A673 (cell line): ENCODE results near the gene YOD1. TPM values are rescaled to one million over a fixed set of nuclear protein-coding genes. Genes with fewer than 3 reads are reported as not detected.

Source experiments
- BruUV-seq: library from RNA; stranded (reverse); fragments of 400-500 nt; replicated peaks from 2 replicates; lab custom pipeline; 2021; lab: Mats Ljungman, UMichigan
- CTCF ChIA-PET: fragments of 300-600 bp; sonication (Branson Sonifier 250); formaldehyde crosslinking; loops from one replicate; lab custom pipeline; 2022; ENCODE audit warnings: antibody characterized with exemption; lab: Charles Lee
- POLR2A ChIA-PET: fragments of 300-600 bp; sonication (Branson Sonifier 250); formaldehyde crosslinking; loops from one replicate; lab custom pipeline; 2022; ENCODE audit warnings: antibody characterized with exemption; ENCODE audit not compliant: low non-redundant PET; lab: Charles Lee
- DNase-seq: peaks from one replicate; pipeline ENCODE4 v3.0.0-alpha.2; 2015; ENCODE audit warnings: low spot score
- H3K27ac ChIP-seq: fragments of 200-600 bp; sonication (generic); 2 replicates; pipeline ENCODE4 v1.5.1; 2016; ENCODE audit warnings: mixed run types, low read depth, mild to moderate bottlenecking, mixed read lengths, antibody characterized with exemption, low read length; ENCODE audit not compliant: poor library complexity, severe bottlenecking
- H3K27me3 ChIP-seq: fragments of 200-600 bp; sonication (generic); replicated peaks from 2 replicates; pipeline ENCODE4 v1.6.1; 2017; ENCODE audit warnings: mixed run types, low read depth, mild to moderate bottlenecking, mixed read lengths, antibody characterized with exemption, low read length; ENCODE audit not compliant: insufficient read depth, poor library complexity
- H3K36me3 ChIP-seq: fragments of 200-600 bp; sonication (generic); 2 replicates; pipeline ENCODE4 v1.6.1; 2016; ENCODE audit warnings: mixed run types, mild to moderate bottlenecking, mixed read lengths, antibody characterized with exemption, low read length; ENCODE audit not compliant: insufficient read depth, poor library complexity, severe bottlenecking
- H3K4me1 ChIP-seq: fragments of 200-600 bp; sonication (generic); 2 replicates; pipeline ENCODE4 v1.6.1; 2017; ENCODE audit warnings: mixed run types, mild to moderate bottlenecking, mixed read lengths, antibody characterized with exemption, low read length; ENCODE audit not compliant: insufficient read depth, poor library complexity, severe bottlenecking
- H3K4me3 ChIP-seq: fragments of 200-600 bp; sonication (generic); 2 replicates; pipeline ENCODE4 v1.5.1; 2016; ENCODE audit warnings: low read depth, mixed run types, mild to moderate bottlenecking, mixed read lengths, low read length; ENCODE audit not compliant: poor library complexity, severe bottlenecking
- H3K9me3 ChIP-seq: fragments of 200-600 bp; sonication (generic); 2 replicates; pipeline ENCODE4 v1.6.1; 2016; ENCODE audit warnings: mixed run types, low read depth, mild to moderate bottlenecking, mixed read lengths, antibody characterized with exemption, low read length; ENCODE audit not compliant: poor library complexity, severe bottlenecking
- CTCF ChIP-seq: fragments of 300-800, 200-600 bp; sonication (generic); conservative IDR thresholded peaks from 2 replicates; pipeline ENCODE4 v1.5.1; 2017; ENCODE audit warnings: low read depth, mild to moderate bottlenecking, antibody characterized with exemption, low read length, moderate library complexity, mixed read lengths
- EZH2 ChIP-seq: fragments of 200-600 bp; sonication (generic); IDR thresholded peaks from 2 replicates; pipeline ENCODE4 v1.6.1; 2017; ENCODE audit warnings: borderline replicate concordance, low read depth, mild to moderate bottlenecking, mixed read lengths, antibody characterized with exemption, low read length; ENCODE audit not compliant: poor library complexity, severe bottlenecking
- intact Hi-C: fragments of 100-400 bp; cut with micrococcal nuclease; formaldehyde crosslinking; loops from one replicate; pipeline ENCODE4 v1.10.0; 2022; ENCODE audit not compliant: unreplicated experiment
- total RNA-seq: library from RNA; stranded (reverse); gene quantifications from 2 replicates; pipeline ENCODE4 v1.2.3, GENCODE V29; 2021

Gene YOD1
- total RNA-seq, 1 experiment from 2014 or later, result 12.6 TPM

GRCh38 chr1:207029701-207030521 is 21.1 kb downstream of the YOD1 start:
- Histone ChIP-seq H3K27me3 (peaks cover 36% of the 10 kb centered on the region), H3K9me3 (no peaks in the 10 kb centered on the region), H3K4me1 (peaks cover 8% of the 10 kb centered on the region), H3K27ac (no peak overlapping the region), H3K36me3 (no peaks in the 10 kb centered on the region), H3K4me3 (no peak overlapping the region)
- DNase-seq, result no peak
- intact Hi-C loops, result no loop called here
- ChIA-PET CTCF (no interaction called here), POLR2A (no interaction called here)
- TF ChIP-seq CTCF (no peak), EZH2 (no peak)
- no TSS peak for BruUV-seq

DNA sequence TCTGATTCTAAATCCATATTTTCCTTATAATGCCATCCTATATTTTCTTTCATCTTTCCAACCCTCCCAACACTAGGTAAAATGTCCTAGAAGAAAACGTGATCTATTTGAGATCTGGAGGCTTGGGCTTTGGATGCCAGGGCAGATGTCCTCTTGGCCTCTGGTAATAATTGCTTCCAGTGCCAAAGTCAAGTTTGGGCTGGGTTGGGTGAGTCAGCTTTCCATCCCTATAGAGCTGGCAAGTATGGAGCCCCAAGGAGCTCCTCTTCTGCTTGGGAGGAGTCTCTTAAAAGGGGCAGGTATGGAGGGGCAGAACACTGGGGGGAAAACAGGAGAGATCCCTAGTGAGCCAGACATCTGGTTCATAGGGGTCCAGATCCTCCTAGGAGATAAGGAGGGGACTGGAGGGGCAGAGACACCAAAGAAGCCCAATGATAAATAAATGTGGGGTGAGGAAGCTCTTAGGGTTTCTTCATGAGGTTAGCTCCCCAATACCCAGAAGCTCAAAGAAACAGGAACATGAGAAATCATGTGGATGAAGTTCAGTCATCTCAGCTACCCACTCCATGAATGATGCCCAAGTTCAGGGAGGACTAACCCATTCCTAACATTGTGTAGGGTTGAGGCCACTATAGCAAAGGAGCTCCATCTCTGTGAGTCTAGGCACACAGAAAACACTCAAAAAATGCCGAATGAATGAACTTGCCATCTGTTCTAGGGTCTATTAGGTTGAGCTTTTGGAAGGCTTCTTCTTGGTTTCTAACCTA is 21.9 kb downstream of the YOD1 start:
- no TSS peak for BruUV-seq
- POLR2A ChIA-PET, result no interaction called here
- CTCF ChIA-PET, result no interaction called here
- Histone ChIP-seq H3K36me3 (no peaks in the 10 kb centered on the region), H3K27me3 (peaks cover 31% of the 10 kb centered on the region), H3K27ac (no peak overlapping the region), H3K4me3 (no peak overlapping the region), H3K4me1 (peaks cover 8% of the 10 kb centered on the region), H3K9me3 (no peaks in the 10 kb centered on the region)
- TF ChIP-seq EZH2, result no peak
- no peak for TF ChIP-seq CTCF
- intact Hi-C loops, result no loop called here
- no peak for DNase-seq

DNA sequence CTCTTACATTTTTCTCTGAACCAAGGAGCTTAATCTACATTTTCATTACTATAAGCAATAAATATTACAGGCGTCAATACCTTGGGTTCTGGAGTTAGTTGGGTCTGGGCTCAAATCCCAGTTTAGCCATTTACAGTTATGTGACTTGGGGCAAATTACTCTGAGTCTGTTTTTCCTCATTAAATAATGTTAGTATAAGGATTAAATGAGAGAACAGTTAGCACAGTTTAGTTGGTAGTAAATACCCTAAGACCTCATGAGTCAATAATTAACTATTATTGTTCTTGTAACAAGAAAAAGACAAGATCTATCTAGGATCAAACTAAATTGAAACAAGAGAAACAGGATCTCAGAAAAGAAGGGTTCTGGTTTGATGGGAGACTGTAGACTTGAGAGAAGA is 23.1 kb downstream of the YOD1 start:
- ChIA-PET CTCF (no interaction called here), POLR2A (no interaction called here)

More for the DNA sequence above, 23.1 kb downstream of the YOD1 start:
- no TSS peak for BruUV-seq
- no peak overlapping the region for H3K27ac ChIP-seq
- H3K36me3 ChIP-seq, result no peaks in the 10 kb centered on the region
- no peaks in the 10 kb centered on the region for H3K9me3 ChIP-seq
- intact Hi-C loops, result no loop called here
- H3K27me3 ChIP-seq, result peaks cover 27% of the 10 kb centered on the region
- DNase-seq, result no peak
- H3K4me3 ChIP-seq, result no peak overlapping the region
- TF ChIP-seq EZH2 (no peak), CTCF (no peak)
- H3K4me1 ChIP-seq, result peaks cover 7% of the 10 kb centered on the region
